Measurements from ENCODE around the gene TRIM40. TPM values are rescaled to one million over a fixed set of nuclear protein-coding genes. Genes with fewer than 3 reads are reported as not detected.
A peak's percentile ranks its signal among the peaks of the same experiment; 100 is the strongest.

The TRIM40 gene
- total and polyA plus RNA-seq, 2 experiments from 2014 or later: 0.34 to 1.0 TPM

- Histone ChIP-seq H3K9me2 (replicated peaks; ENCODE audit: insufficient read depth) (no peaks in the 10 kb centered on the region), H4K20me1 (ENCODE audit: insufficient read depth, poor library complexity, severe bottlenecking) (no peaks in the 10 kb centered on the region), H3K79me2 (no peaks in the 10 kb centered on the region), H3K9me3 (ENCODE audit: low read depth) (no peaks in the 10 kb centered on the region), H3K27me3 (peaks cover 44% of the 10 kb centered on the region), H3K4me2 (peak overlapping the region; percentile 83), H3K4me3 (peak overlapping the region; percentile 28), H3K36me3 (replicated peaks; ENCODE audit: insufficient read depth, low read depth) (no peaks in the 10 kb centered on the region), H3K4me1 (ENCODE audit: insufficient read depth) (peaks cover 20% of the 10 kb centered on the region), H3K27ac (peak overlapping the region; percentile 75), H2AFZ (peak overlapping the region; percentile 64)
- no peak for TF ChIP-seq EZH2phosphoT487 (IDR thresholded peaks at IDR 0.05; ENCODE audit: low read depth, severe bottlenecking, unreplicated experiment)
- no peak for TF ChIP-seq EZH2 (IDR thresholded peaks at IDR 0.05; ENCODE audit: borderline replicate concordance)
- TF ChIP-seq CTCF (IDR thresholded peaks at IDR 0.05; ENCODE audit: poor library complexity): peak; percentile 31
- DNase-seq (ENCODE audit: low spot score): peak; percentile 96
- WGBS (ENCODE audit: low lambda C conversion rate, missing lambda C conversion rate): 6% methylated on average over 47 of the region's 51 CpGs
Measured at GRCh38 chr6:30101444-30102413, 34.2 kb upstream of the TRIM40 start.

- H3K4me2 ChIP-seq: peak overlapping the region; percentile 83
- no peaks in the 10 kb centered on the region for H4K20me1 ChIP-seq (ENCODE audit: insufficient read depth, poor library complexity, severe bottlenecking)
- H3K79me2 ChIP-seq: no peaks in the 10 kb centered on the region
- peak overlapping the region; percentile 50 for H2AFZ ChIP-seq
- no peak for TF ChIP-seq CTCF (IDR thresholded peaks at IDR 0.05; ENCODE audit: poor library complexity)
- TF ChIP-seq EZH2 (IDR thresholded peaks at IDR 0.05; ENCODE audit: borderline replicate concordance): no peak
- no peak for TF ChIP-seq EZH2phosphoT487 (IDR thresholded peaks at IDR 0.05; ENCODE audit: low read depth, severe bottlenecking, unreplicated experiment)
- H3K9me2 ChIP-seq (replicated peaks; ENCODE audit: insufficient read depth): no peaks in the 10 kb centered on the region
- H3K4me1 ChIP-seq (ENCODE audit: insufficient read depth): peaks cover 20% of the 10 kb centered on the region
- H3K4me3 ChIP-seq: no peak overlapping the region
- no peaks in the 10 kb centered on the region for H3K9me3 ChIP-seq (ENCODE audit: low read depth)
- no peak for DNase-seq (ENCODE audit: low spot score)
- no peaks in the 10 kb centered on the region for H3K36me3 ChIP-seq (replicated peaks; ENCODE audit: insufficient read depth, low read depth)
- H3K27ac ChIP-seq: peak overlapping the region; percentile 75
- H3K27me3 ChIP-seq: peaks cover 37% of the 10 kb centered on the region
- whole genome bisulfite sequencing (ENCODE audit: low lambda C conversion rate, missing lambda C conversion rate): 49% methylated on average over 14 of the region's 15 CpGs
Measured at GRCh38 chr6:30102414-30102969, 33.4 kb upstream of the TRIM40 start.

DNA sequence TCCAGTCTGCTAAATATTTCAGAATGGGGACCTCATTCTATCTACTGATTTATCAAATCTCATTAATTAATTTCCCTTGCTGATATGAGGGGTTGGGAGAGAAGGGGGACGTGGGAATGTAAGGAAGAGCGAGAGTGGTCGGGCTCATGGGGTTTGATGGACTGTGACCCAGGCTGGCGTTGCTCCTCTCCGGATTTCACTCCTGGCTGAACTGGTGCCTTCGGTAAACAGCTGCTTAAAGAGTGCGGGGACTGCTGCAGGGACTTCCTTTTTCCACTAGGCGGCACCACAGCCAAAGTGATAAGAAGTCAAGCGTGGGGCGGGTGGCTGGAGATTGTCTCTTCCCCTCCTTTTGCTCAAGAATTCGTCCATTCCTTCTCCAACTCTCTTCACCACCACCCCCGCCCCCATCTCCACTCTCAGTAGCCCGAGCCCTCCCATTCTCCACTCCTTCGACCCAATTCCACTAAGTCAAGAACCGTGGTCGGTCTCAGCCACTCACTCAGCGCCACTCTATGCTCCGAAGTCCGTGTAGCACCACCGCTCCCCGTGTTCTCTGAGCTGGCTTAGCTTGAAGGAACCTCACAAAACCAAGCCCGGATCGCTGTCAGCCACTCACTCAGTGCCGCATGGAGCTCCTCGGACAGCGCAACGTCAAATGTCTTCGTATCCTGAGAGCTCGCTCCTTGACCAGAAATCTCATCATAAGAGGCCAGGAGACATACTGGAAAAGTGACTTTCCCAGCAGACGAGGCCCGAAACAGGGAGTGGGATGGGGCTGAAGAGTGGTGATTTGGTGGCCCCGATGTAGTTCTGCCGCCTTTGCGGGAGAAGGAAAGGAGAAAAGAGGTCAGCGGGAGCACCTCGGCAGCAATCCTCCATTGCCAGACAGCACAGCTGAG lies 32.7 kb upstream of the TRIM40 start:
- peaks cover 36% of the 10 kb centered on the region for H3K27me3 ChIP-seq
- DNase-seq (ENCODE audit: low spot score): peak; percentile 94
- TF ChIP-seq CTCF (IDR thresholded peaks at IDR 0.05; ENCODE audit: poor library complexity) (peak; percentile 91), EZH2phosphoT487 (IDR thresholded peaks at IDR 0.05; ENCODE audit: low read depth, severe bottlenecking, unreplicated experiment) (no peak)
- peak overlapping the region; percentile 83 for H3K4me2 ChIP-seq
- peaks cover 20% of the 10 kb centered on the region for H3K4me1 ChIP-seq (ENCODE audit: insufficient read depth)
- H3K4me3 ChIP-seq: peak overlapping the region; percentile 19
- H3K9me2 ChIP-seq (replicated peaks; ENCODE audit: insufficient read depth): no peaks in the 10 kb centered on the region
- no peaks in the 10 kb centered on the region for H3K36me3 ChIP-seq (replicated peaks; ENCODE audit: insufficient read depth, low read depth)
- H3K79me2 ChIP-seq: no peaks in the 10 kb centered on the region
- WGBS (ENCODE audit: low lambda C conversion rate, missing lambda C conversion rate): 4% methylated on average over 36 of the region's 36 CpGs
- H2AFZ ChIP-seq: peak overlapping the region; percentile 70
- H3K9me3 ChIP-seq (ENCODE audit: low read depth): no peaks in the 10 kb centered on the region
- no peaks in the 10 kb centered on the region for H4K20me1 ChIP-seq (ENCODE audit: insufficient read depth, poor library complexity, severe bottlenecking)
- peak overlapping the region; percentile 75 for H3K27ac ChIP-seq
